HFFc6 (cell line): ENCODE measurements around the gene ADAMTS9. TPM values are rescaled to one million over a fixed set of nuclear protein-coding genes. Genes with fewer than 3 reads are reported as not detected.

ENCODE experiments used
- DNase-seq: peaks from one replicate; pipeline ENCODE4 v3.0.0-alpha.2; 2018
- H3K27ac Mint-ChIP-seq: 2 replicates; pipeline ENCODE4 v1.8.0; 2020; ENCODE audit warnings: mild to moderate bottlenecking, mixed read lengths
- H3K27me3 Mint-ChIP-seq: 2 replicates; pipeline ENCODE4 v1.8.0; 2021; ENCODE audit warnings: mild to moderate bottlenecking, moderate library complexity, mixed read lengths; ENCODE audit not compliant: insufficient read depth
- H3K36me3 Mint-ChIP-seq: 2 replicates; pipeline ENCODE4 v1.8.0; 2021; ENCODE audit warnings: low read depth, mixed read lengths
- H3K4me1 Mint-ChIP-seq: 2 replicates; pipeline ENCODE4 v1.8.0; 2020; ENCODE audit warnings: low read depth, mixed read lengths
- H3K4me3 Mint-ChIP-seq: 2 replicates; pipeline ENCODE4 v1.8.0; 2020; ENCODE audit warnings: mild to moderate bottlenecking, moderate library complexity, mixed read lengths
- H3K9me3 Mint-ChIP-seq: 2 replicates; pipeline ENCODE4 v1.8.0; 2020; ENCODE audit warnings: mild to moderate bottlenecking, mixed read lengths
- total RNA-seq, 6 experiments: library from RNA; stranded (reverse); fragmentation: NEBNext Ultra II Directional; extraction: Animal tissue kit (Norgen Biotek cat#: 25700); gene quantifications; 2 replicates in 1 of 6; 3 replicates in 5 of 6; pipeline ENCODE4 v1.2.3, GENCODE V29; 2021
- TF ChIP-seq, protein P1 (sequence below): fragments of 200-600 bp; sonication (generic); IDR thresholded peaks from 2 replicates; pipeline ENCODE4 v1.5.0; 2021; ENCODE audit warnings: antibody characterized with exemption, mild to moderate bottlenecking

Gene ADAMTS9
- total RNA-seq, 6 experiments from 2014 or later: 0.07 to 0.14 (median 0.12) TPM; not detected in 1

DNA sequence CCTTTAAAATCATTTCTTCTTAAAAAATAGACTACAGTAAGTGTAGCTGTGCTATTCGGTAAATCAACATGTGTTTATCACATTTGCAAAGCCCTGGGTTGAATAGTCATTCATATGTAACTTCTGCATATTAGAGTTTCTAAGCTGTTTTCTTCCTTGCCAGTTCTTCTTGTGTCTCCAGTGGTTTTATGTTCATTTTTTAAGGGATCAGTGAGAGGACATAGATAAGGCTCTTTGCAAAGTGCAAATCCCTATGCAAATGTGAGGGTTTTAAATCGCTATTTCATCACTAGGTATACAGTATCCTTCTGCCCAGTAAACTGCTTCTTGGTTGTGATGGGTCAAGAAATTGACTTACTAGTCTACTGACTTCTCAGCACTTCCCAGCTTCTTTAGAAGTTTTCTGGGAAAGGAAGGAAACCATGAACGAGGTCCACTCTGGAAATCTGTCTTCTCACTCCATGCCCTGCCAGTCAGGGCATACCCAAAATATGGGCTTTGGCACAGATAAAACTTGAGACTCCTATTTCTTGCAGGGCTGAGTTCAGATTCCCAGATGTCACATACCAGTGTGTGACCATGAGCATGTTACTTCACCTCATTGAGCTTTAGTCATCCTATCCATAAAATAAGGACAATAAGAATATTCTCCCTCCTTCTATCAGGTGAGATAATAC is 38.8 kb upstream of the ADAMTS9 start:
- no peak overlapping the region for H3K4me3 Mint-ChIP-seq
- no peaks in the 10 kb centered on the region for H3K4me1 Mint-ChIP-seq
- DNase-seq: no peak
- no peaks in the 10 kb centered on the region for H3K9me3 Mint-ChIP-seq
- H3K27me3 Mint-ChIP-seq: peaks cover 6% of the 10 kb centered on the region
- TF ChIP-seq, protein P1, sequence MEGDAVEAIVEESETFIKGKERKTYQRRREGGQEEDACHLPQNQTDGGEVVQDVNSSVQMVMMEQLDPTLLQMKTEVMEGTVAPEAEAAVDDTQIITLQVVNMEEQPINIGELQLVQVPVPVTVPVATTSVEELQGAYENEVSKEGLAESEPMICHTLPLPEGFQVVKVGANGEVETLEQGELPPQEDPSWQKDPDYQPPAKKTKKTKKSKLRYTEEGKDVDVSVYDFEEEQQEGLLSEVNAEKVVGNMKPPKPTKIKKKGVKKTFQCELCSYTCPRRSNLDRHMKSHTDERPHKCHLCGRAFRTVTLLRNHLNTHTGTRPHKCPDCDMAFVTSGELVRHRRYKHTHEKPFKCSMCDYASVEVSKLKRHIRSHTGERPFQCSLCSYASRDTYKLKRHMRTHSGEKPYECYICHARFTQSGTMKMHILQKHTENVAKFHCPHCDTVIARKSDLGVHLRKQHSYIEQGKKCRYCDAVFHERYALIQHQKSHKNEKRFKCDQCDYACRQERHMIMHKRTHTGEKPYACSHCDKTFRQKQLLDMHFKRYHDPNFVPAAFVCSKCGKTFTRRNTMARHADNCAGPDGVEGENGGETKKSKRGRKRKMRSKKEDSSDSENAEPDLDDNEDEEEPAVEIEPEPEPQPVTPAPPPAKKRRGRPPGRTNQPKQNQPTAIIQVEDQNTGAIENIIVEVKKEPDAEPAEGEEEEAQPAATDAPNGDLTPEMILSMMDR: no peak
- H3K36me3 Mint-ChIP-seq: no peaks in the 10 kb centered on the region
- H3K27ac Mint-ChIP-seq: no peak overlapping the region

DNA sequence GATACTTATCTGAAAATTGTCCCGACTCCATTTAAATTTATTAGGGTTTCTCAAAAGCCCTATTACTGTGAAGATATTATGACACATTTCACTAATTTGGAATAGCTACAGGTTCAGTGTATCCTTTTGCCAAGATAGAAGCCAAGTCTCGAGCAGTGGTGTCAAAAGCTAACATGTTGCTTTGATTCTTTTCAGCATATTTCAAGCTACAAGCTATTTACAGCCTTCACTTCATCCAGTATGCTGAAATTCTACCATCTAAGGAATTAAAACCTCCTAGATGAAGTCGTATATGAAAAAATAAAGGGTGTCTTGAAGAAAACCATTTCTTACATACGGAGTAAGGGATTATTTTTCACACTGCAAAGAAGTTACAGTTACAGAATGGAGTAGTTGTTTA is 31.2 kb upstream of the ADAMTS9 start:
- H3K9me3 Mint-ChIP-seq: no peaks in the 10 kb centered on the region
- peaks cover 3% of the 10 kb centered on the region; the same call in 1 of the 2 replicates for H3K27me3 Mint-ChIP-seq
- no peak overlapping the region for H3K27ac Mint-ChIP-seq
- H3K36me3 Mint-ChIP-seq: no peaks in the 10 kb centered on the region
- H3K4me3 Mint-ChIP-seq: no peak overlapping the region
- H3K4me1 Mint-ChIP-seq: no peaks in the 10 kb centered on the region
- TF ChIP-seq, protein P1: no peak
- DNase-seq: no peak

DNA sequence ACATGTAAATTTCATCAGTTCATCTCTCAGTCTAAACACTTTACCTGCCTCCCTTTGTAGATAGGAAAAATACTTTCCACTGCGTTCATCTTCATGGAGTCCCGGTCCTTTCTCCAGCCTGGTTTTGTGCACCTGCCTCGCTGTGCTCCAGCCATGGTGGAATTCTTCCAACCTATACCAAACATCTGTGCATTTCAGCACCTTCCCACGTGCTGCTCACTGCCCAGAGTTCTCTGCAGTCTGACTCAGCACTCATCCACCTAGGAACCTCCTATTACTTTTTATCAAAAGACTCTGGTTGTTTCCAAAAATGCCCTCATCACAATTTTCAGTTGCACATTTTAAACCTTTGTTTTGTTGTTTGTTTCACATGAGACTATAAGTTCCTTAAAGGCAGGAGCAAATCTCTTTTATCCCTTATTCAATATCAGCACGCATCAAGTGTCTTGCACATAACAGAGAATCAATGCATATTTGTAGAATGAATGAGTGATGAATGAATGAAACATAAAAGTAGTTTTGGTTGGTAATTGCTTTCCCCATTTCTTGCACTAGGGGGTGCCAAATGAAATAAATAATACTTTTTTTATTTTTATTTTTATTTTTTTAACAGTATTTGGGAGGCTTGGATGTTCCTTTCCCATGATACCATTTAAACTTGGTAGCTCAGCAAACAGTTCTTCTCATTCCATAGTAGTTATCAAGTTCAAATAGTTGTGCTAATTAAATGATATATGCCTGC is 30.2 kb upstream of the ADAMTS9 start:
- Mint-ChIP-seq H3K27me3 (peaks cover 3% of the 10 kb centered on the region; the same call in 1 of the 2 replicates), H3K4me3 (no peak overlapping the region), H3K36me3 (no peaks in the 10 kb centered on the region), H3K27ac (no peak overlapping the region), H3K4me1 (no peaks in the 10 kb centered on the region), H3K9me3 (no peaks in the 10 kb centered on the region)
- DNase-seq: no peak
- TF ChIP-seq, protein P1: peak; percentile 76

DNA sequence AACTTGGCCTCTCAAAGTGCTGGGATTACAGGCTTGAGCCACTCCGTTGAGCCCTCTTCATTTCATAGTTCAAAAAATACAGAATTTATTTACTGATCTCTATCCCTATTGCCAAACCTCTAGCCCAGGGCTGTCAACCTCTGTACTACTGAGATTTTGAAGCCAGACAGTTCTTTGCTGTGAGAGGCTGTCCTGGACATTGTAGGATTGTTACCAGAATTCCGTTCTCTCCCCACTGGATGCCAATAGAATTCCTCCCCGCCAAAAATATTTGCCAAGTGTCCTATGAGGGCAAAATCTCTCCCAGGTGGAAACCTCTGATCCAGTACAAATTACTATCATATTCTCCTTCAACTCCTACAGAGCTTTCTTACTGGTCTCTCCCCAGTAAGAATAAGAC is 29.6 kb upstream of the ADAMTS9 start:
- Mint-ChIP-seq H3K36me3 (no peaks in the 10 kb centered on the region), H3K4me1 (no peaks in the 10 kb centered on the region), H3K9me3 (no peaks in the 10 kb centered on the region), H3K27me3 (peaks cover 4% of the 10 kb centered on the region; the same call in 1 of the 2 replicates), H3K4me3 (no peak overlapping the region), H3K27ac (no peak overlapping the region)
- no peak for DNase-seq
- TF ChIP-seq, protein P1: no peak

DNA sequence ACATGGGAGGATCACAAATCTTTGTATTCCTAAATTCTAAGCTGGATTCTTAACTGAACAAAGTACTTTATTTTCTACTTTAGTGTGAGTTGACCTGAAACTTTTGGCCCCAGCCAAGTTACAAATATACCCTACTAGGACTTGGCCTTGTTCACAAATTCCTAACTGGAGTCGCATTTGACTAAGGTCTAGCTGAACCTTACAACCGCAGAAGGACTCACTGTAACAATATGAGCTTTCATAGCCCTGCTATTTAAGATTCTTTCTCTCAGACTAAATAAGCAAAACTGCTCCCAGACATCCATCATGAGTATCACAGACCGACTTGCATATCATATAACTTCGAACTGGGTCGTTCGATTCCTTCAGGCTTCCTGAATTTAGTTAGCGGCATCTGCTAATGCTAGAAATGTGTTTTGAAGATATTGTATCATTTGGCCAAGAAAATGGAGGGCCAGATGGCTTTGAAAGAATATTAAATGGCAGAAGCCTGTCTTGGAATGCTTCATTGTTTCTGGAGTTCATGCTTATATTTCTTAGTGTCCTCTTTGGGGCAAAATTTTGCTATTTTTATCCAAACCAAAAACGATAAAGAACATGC is 28.4 kb upstream of the ADAMTS9 start:
- no peaks in the 10 kb centered on the region for H3K36me3 Mint-ChIP-seq
- TF ChIP-seq, protein P1: no peak
- H3K9me3 Mint-ChIP-seq: no peaks in the 10 kb centered on the region
- H3K27me3 Mint-ChIP-seq: peaks cover 5% of the 10 kb centered on the region; the same call in 1 of the 2 replicates
- H3K4me1 Mint-ChIP-seq: no peaks in the 10 kb centered on the region
- no peak overlapping the region for H3K27ac Mint-ChIP-seq
- no peak overlapping the region for H3K4me3 Mint-ChIP-seq
- DNase-seq: no peak
